Ascending aorta (tissue), 2 donors: ENCODE measurements around the gene CACNA2D3. TPM values are rescaled to one million over a fixed set of nuclear protein-coding genes. Genes with fewer than 3 reads are reported as not detected.

Experiments used
- DNase-seq, 2 donors: peaks; one replicate each; pipeline ENCODE4 v3.0.0-alpha.2; 2019; ENCODE audit warnings: low spot score in 2 of 2
- H3K27ac ChIP-seq, 2 donors: fragments of 200-600 bp; sonication (generic); one replicate each; pipeline ENCODE4 v1.5.1; 2016 to 2017; ENCODE audit warnings: mild to moderate bottlenecking in 1 of 2
- H3K27me3 ChIP-seq: fragments of 200-600 bp; sonication (generic); one replicate; pipeline ENCODE4 v1.5.1; 2017
- H3K36me3 ChIP-seq, 2 donors: fragments of 200-600 bp; sonication (generic); one replicate each; pipeline ENCODE4 v1.5.1; 2016
- H3K4me1 ChIP-seq, 2 donors: fragments of 200-600 bp; sonication (generic); one replicate each; pipeline ENCODE4 v1.5.1; 2016 to 2017; ENCODE audit warnings: mild to moderate bottlenecking in 1 of 2
- H3K4me3 ChIP-seq, 2 donors: fragments of 200-600 bp; sonication (generic); one replicate each; pipeline ENCODE4 v1.5.1; 2016 to 2017; ENCODE audit warnings: mild to moderate bottlenecking in 1 of 2
- H3K9me3 ChIP-seq, 2 donors: fragments of 200-600 bp; sonication (generic); one replicate each; pipeline ENCODE4 v1.5.1; 2016
- CTCF ChIP-seq, 3 experiments: fragments of 200-600 bp in 2 of 3; fragments of 450-650 bp in 1 of 3; sonication (generic) in 2 of 3; IDR thresholded peaks; one replicate each; pipeline ENCODE4 v1.5.1; 2016 to 2019; ENCODE audit warnings: antibody characterized with exemption in 3 of 3, mild to moderate bottlenecking in 1 of 3, moderate library complexity in 1 of 3
- intact Hi-C: fragments of 100-400 bp; cut with DNase I; formaldehyde crosslinking; loops from one replicate; pipeline ENCODE4 v1.15.1; 2023
- total RNA-seq: library from RNA; depleted of rRNA; stranded (reverse); fragments of >200 nt; gene quantifications from one replicate; pipeline ENCODE4 v1.1.0, GENCODE V29; 2016

CACNA2D3 gene
- total RNA-seq, 1 donor from 2014 or later = not detected

- no peak for TF ChIP-seq CTCF (IDR thresholded peaks at IDR 0.05)
- Histone ChIP-seq H3K36me3 (no peaks in the 10 kb centered on the region), H3K9me3 (no peaks in the 10 kb centered on the region), H3K4me3 (no peak overlapping the region), H3K27me3 (no peaks in the 10 kb centered on the region), H3K27ac (no peak overlapping the region), H3K4me1 (no peaks in the 10 kb centered on the region)
- DNase-seq = no peak
- intact Hi-C loops = no loop called here
These were observed 591.1 kb downstream of the CACNA2D3 start for GRCh38 chr3:54713455-54713854.

- Histone ChIP-seq H3K9me3 (no peaks in the 10 kb centered on the region), H3K27me3 (no peaks in the 10 kb centered on the region), H3K36me3 (no peaks in the 10 kb centered on the region), H3K4me3 (no peak overlapping the region), H3K4me1 (no peaks in the 10 kb centered on the region), H3K27ac (no peak overlapping the region)
- intact Hi-C loops = no loop called here
- no peak for DNase-seq
- no peak for TF ChIP-seq CTCF (IDR thresholded peaks at IDR 0.05)
These were observed 591.7 kb downstream of the CACNA2D3 start for GRCh38 chr3:54714035-54714434.

- H3K4me1 ChIP-seq = no peaks in the 10 kb centered on the region
- intact Hi-C loops = no loop called here
These were observed 595.2 kb downstream of the CACNA2D3 start for GRCh38 chr3:54717506-54717905.

GRCh38 chr3:54719914-54720313, 597.6 kb downstream of the CACNA2D3 start:
- intact Hi-C loops = no loop called here
- no peak for TF ChIP-seq CTCF (IDR thresholded peaks at IDR 0.05)

More at GRCh38 chr3:54717506-54717905, 595.2 kb downstream of the CACNA2D3 start:
- no peak for TF ChIP-seq CTCF (IDR thresholded peaks at IDR 0.05)
- Histone ChIP-seq H3K36me3 (no peaks in the 10 kb centered on the region), H3K4me3 (no peak overlapping the region), H3K27me3 (no peaks in the 10 kb centered on the region), H3K9me3 (no peaks in the 10 kb centered on the region), H3K27ac (no peak overlapping the region)
- no peak for DNase-seq

GRCh38 chr3:54720604-54721003, 598.3 kb downstream of the CACNA2D3 start:
- no peak for DNase-seq
- Histone ChIP-seq H3K4me1 (no peaks in the 10 kb centered on the region), H3K27ac (no peak overlapping the region), H3K4me3 (no peak overlapping the region), H3K9me3 (no peaks in the 10 kb centered on the region), H3K36me3 (no peaks in the 10 kb centered on the region), H3K27me3 (no peaks in the 10 kb centered on the region)
- TF ChIP-seq CTCF (IDR thresholded peaks at IDR 0.05) = no peak
- intact Hi-C loops = no loop called here

More at GRCh38 chr3:54719914-54720313, 597.6 kb downstream of the CACNA2D3 start:
- no peak for DNase-seq
- H3K27me3 ChIP-seq = no peaks in the 10 kb centered on the region
- no peak overlapping the region for H3K4me3 ChIP-seq
- H3K36me3 ChIP-seq = no peaks in the 10 kb centered on the region
- H3K9me3 ChIP-seq = no peaks in the 10 kb centered on the region
- H3K4me1 ChIP-seq = no peaks in the 10 kb centered on the region
- H3K27ac ChIP-seq = no peak overlapping the region
